Left lung (tissue), 10 donors: Measurements from ENCODE around the gene MANEA. TPM values are rescaled to one million over a fixed set of nuclear protein-coding genes. Genes with fewer than 3 reads are reported as not detected.

Experiments
- ATAC-seq: fragments of 200-7000 bp; cut with Tn5 transposase; one replicate; pipeline ENCODE4 v1.9.1; 2020; ENCODE audit warnings: moderate library complexity
- DNase-seq, 4 donors: peaks; one replicate each; pipeline ENCODE4 v3.0.0-alpha.2; 2013 to 2020
- H3K27ac ChIP-seq, 2 donors: fragments of 200-600 bp; sonication (generic) in 1 of 2; one replicate each; pipeline versions ENCODE4 v1.5.0 to v1.8.0; 2020 to 2021
- H3K27me3 ChIP-seq, 2 donors: fragments of 200-600 bp; sonication (generic) in 1 of 2; one replicate each; pipeline versions ENCODE4 v1.5.0 to v1.8.0; 2020 to 2021
- H3K36me3 ChIP-seq, 2 donors: fragments of 200-600 bp; sonication (generic) in 1 of 2; one replicate each; pipeline versions ENCODE4 v1.5.0 to v1.8.0; 2020 to 2021
- H3K4me1 ChIP-seq, 2 donors: fragments of 200-600 bp; one replicate each; pipeline ENCODE4 v1.8.0; 2021
- H3K4me3 ChIP-seq, 2 donors: fragments of 200-600 bp; sonication (generic) in 1 of 2; one replicate each; pipeline versions ENCODE4 v1.5.0 to v1.8.0; 2020 to 2021; ENCODE audit warnings: mild to moderate bottlenecking in 1 of 2
- H3K9me3 ChIP-seq, 2 donors: fragments of 200-600 bp; sonication (generic) in 1 of 2; one replicate each; pipeline versions ENCODE4 v1.5.0 to v1.8.0; 2020 to 2021
- CTCF ChIP-seq, 2 donors: fragments of 200-600 bp; sonication (generic) in 1 of 2; IDR thresholded peaks; one replicate each; pipeline versions ENCODE4 v1.5.0 to v1.8.0; 2021; ENCODE audit warnings: antibody characterized with exemption in 2 of 2
- intact Hi-C, 2 donors: fragments of 100-400 bp; cut with DNase I; formaldehyde crosslinking; loops; one replicate each; pipeline versions ENCODE4 v1.11.2 to v1.14.2; 2022
- polyA plus RNA-seq, 6 donors: library from polyadenylated mRNA; unstranded; fragments of 120-200 nt; gene quantifications; one replicate each; pipeline ENCODE4 v1.2.1, GENCODE V29; 2013; ENCODE audit not compliant: insufficient read length in 6 of 6
- total RNA-seq, 2 donors: library from RNA; stranded (reverse); fragmentation: NEBNext Ultra II Directional; extraction: Animal tissue kit (Norgen Biotek cat#: 25700); gene quantifications; one replicate each; pipeline ENCODE4 v1.2.1, GENCODE V29; 2021
- donor health status: DM: no; HTN: yes; CAD: no.
- donor health status: DM: no; HTN: no; CAD: no.

The MANEA gene
- total and polyA plus RNA-seq, 8 donors, result 12.9 to 23.3 (median 21.6) TPM

- Histone ChIP-seq H3K4me3 (no peak overlapping the region), H3K27ac (no peak overlapping the region), H3K4me1 (peaks cover 0 to 32% of the 10 kb centered on the region in 2 donors), H3K36me3 (no peaks in the 10 kb centered on the region), H3K9me3 (no peaks in the 10 kb centered on the region), H3K27me3 (no peaks in the 10 kb centered on the region)
- intact Hi-C loops, result no loop called here
- ATAC-seq, result no peak
- DNase-seq, result no peak
- TF ChIP-seq CTCF (IDR thresholded peaks at IDR 0.05), result no peak
Observed at GRCh38 chr6:95572098-95572497, 5.2 kb upstream of the MANEA start.

- Histone ChIP-seq H3K36me3 (no peaks in the 10 kb centered on the region), H3K27ac (no peak overlapping the region), H3K9me3 (no peaks in the 10 kb centered on the region), H3K27me3 (no peaks in the 10 kb centered on the region), H3K4me3 (no peak overlapping the region), H3K4me1 (peaks cover 0 to 42% of the 10 kb centered on the region in 2 donors)
- no peak for TF ChIP-seq CTCF (IDR thresholded peaks at IDR 0.05)
- intact Hi-C loops, result no loop called here
- peak in 2 of 4 donors; percentile 22 to 47 for DNase-seq
- no peak for ATAC-seq
Observed at GRCh38 chr6:95574811-95575210, 2.5 kb upstream of the MANEA start.

- intact Hi-C loops, result no loop called here
- H3K4me3 ChIP-seq, result peak overlapping the region; percentile 62 to 68
- no peaks in the 10 kb centered on the region for H3K27me3 ChIP-seq
- H3K9me3 ChIP-seq, result no peaks in the 10 kb centered on the region
- H3K27ac ChIP-seq, result peak overlapping the region; percentile 92 to 94
- H3K36me3 ChIP-seq, result no peaks in the 10 kb centered on the region
- DNase-seq (peak in 1 of 4 donors; percentile 24), ATAC-seq (peak; percentile 42)
- H3K4me1 ChIP-seq, result peaks cover 0 to 42% of the 10 kb centered on the region in 2 donors
- no peak for TF ChIP-seq CTCF (IDR thresholded peaks at IDR 0.05)
Observed at GRCh38 chr6:95576218-95576997, 927 bp upstream of the MANEA start.

- H3K27ac ChIP-seq, result peak overlapping the region; percentile 92 to 94
- DNase-seq, result no peak
- intact Hi-C loops, result no loop called here
- no peaks in the 10 kb centered on the region for H3K27me3 ChIP-seq
- H3K9me3 ChIP-seq, result no peaks in the 10 kb centered on the region
- H3K4me1 ChIP-seq, result peaks cover 0 to 42% of the 10 kb centered on the region in 2 donors
- ATAC-seq, result no peak
- no peaks in the 10 kb centered on the region for H3K36me3 ChIP-seq
- TF ChIP-seq CTCF (IDR thresholded peaks at IDR 0.05), result no peak
- H3K4me3 ChIP-seq, result peak overlapping the region; percentile 62 to 68
Observed at GRCh38 chr6:95576998-95577303, 384 bp upstream of the MANEA start.

- H3K4me1 ChIP-seq, result peaks cover 0 to 42% of the 10 kb centered on the region in 2 donors
- TF ChIP-seq CTCF (IDR thresholded peaks at IDR 0.05), result no peak
- intact Hi-C loops, result no loop called here
- DNase-seq, result no peak
- no peaks in the 10 kb centered on the region for H3K27me3 ChIP-seq
- H3K36me3 ChIP-seq, result no peaks in the 10 kb centered on the region
- no peaks in the 10 kb centered on the region for H3K9me3 ChIP-seq
- H3K4me3 ChIP-seq, result peak overlapping the region; percentile 62 to 68
- peak overlapping the region; percentile 92 to 94 for H3K27ac ChIP-seq
- ATAC-seq, result peak; percentile 28
Observed at GRCh38 chr6:95578106-95578410, 723 bp downstream of the MANEA start.
